MCF 10A (cell line): ENCODE measurements around the gene FAM227B. TPM values are rescaled to one million over a fixed set of nuclear protein-coding genes. Genes with fewer than 3 reads are reported as not detected.
A peak's percentile ranks its signal among the peaks of the same experiment; 100 is the strongest.
"Not testable (repeated sequence)": the region's sequence is repeated elsewhere in the genome, so short reads cannot be mapped to it uniquely, and the experiment has no call there.

Experiments used
- BruUV-seq: library from RNA; stranded (reverse); fragments of 400-500 nt; replicated peaks from 2 replicates; lab custom pipeline; 2021; lab: Mats Ljungman, UMichigan
- CTCF ChIA-PET: fragments of 300-600 bp; sonication (Branson Sonifier 250); formaldehyde crosslinking; extraction: SDS; loops from one replicate; lab custom pipeline; 2021; ENCODE audit warnings: antibody characterized with exemption, inconsistent platforms; lab: Yijun Ruan, JAX
- POLR2A ChIA-PET: fragments of 300-600, 350-650 bp; sonication (Branson Sonifier 250); formaldehyde crosslinking; extraction: SDS; loops from one replicate; lab custom pipeline; 2020; ENCODE audit warnings: antibody characterized with exemption, inconsistent platforms; lab: Yijun Ruan, JAX
- DNase-seq: peaks from one replicate; pipeline ENCODE4 v3.0.0-alpha.2; 2018; ENCODE audit not compliant: unreplicated experiment
- H3K27ac Mint-ChIP-seq: one replicate; pipeline ENCODE4 v1.8.0; 2022; ENCODE audit warnings: mild to moderate bottlenecking, low read depth, mixed read lengths; ENCODE audit not compliant: unreplicated experiment
- H3K27me3 Mint-ChIP-seq: one replicate; pipeline ENCODE4 v1.8.0; 2022; ENCODE audit warnings: mixed read lengths; ENCODE audit not compliant: insufficient read depth, unreplicated experiment
- H3K36me3 Mint-ChIP-seq: one replicate; pipeline ENCODE4 v1.8.0; 2022; ENCODE audit warnings: mild to moderate bottlenecking, moderate library complexity, mixed read lengths; ENCODE audit not compliant: insufficient read depth, unreplicated experiment
- H3K4me1 Mint-ChIP-seq: one replicate; pipeline ENCODE4 v1.8.0; 2022; ENCODE audit warnings: mixed read lengths; ENCODE audit not compliant: insufficient read depth, unreplicated experiment
- H3K4me3 Mint-ChIP-seq: one replicate; pipeline ENCODE4 v1.8.0; 2022; ENCODE audit warnings: mild to moderate bottlenecking, moderate library complexity, mixed read lengths; ENCODE audit not compliant: unreplicated experiment
- H3K9me3 Mint-ChIP-seq: one replicate; pipeline ENCODE4 v1.8.0; 2022; ENCODE audit warnings: mixed read lengths; ENCODE audit not compliant: unreplicated experiment
- intact Hi-C: fragments of 100-400 bp; cut with micrococcal nuclease; formaldehyde crosslinking; loops from 2 replicates; pipeline ENCODE4 v1.14.1; 2022
- total RNA-seq: library from RNA; stranded (reverse); gene quantifications from 2 replicates; pipeline ENCODE4 v1.2.3, GENCODE V29; 2022
- TF ChIP-seq, protein P1 (sequence below): fragments of 200-600 bp; IDR thresholded peaks from one replicate; pipeline ENCODE4 v1.8.0; 2022; ENCODE audit warnings: antibody characterized with exemption, mild to moderate bottlenecking; ENCODE audit not compliant: unreplicated experiment

The FAM227B gene
- total RNA-seq, 1 experiment from 2014 or later, result 5.8 TPM

DNA sequence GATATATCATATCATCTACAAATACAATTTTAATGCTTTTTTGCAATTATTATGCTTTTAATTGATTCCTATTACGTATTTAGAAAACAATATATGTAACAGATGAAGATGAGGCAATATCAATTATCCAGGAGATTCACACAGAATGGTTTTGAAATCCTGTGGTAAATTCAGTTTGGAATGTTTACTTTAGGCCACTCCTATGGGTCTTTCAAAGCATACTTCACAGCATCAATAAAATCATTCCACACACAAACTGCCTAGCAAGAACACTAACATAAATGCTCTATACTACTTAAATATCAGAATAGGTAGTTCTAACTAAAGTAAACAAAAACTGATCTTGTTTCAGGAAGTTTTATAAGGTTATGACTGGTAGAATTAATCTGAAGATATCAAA lies 90.5 kb downstream of the FAM227B start:
- Mint-ChIP-seq H3K4me1 (peaks cover 9% of the 10 kb centered on the region), H3K4me3 (no peak overlapping the region), H3K36me3 (peaks cover 6% of the 10 kb centered on the region), H3K9me3 (peaks cover 32% of the 10 kb centered on the region), H3K27me3 (no peaks in the 10 kb centered on the region), H3K27ac (peak overlapping the region; percentile 57)
- peak; percentile 53 for DNase-seq
- CTCF ChIA-PET, result interaction anchor here (0.8 kb wide), 1 partner anchor 9 kb away, joined by 3 read pairs; no protein-coding TSS in a partner anchor
- intact Hi-C loops, result no loop called here
- no TSS peak for BruUV-seq
- TF ChIP-seq, protein P1, sequence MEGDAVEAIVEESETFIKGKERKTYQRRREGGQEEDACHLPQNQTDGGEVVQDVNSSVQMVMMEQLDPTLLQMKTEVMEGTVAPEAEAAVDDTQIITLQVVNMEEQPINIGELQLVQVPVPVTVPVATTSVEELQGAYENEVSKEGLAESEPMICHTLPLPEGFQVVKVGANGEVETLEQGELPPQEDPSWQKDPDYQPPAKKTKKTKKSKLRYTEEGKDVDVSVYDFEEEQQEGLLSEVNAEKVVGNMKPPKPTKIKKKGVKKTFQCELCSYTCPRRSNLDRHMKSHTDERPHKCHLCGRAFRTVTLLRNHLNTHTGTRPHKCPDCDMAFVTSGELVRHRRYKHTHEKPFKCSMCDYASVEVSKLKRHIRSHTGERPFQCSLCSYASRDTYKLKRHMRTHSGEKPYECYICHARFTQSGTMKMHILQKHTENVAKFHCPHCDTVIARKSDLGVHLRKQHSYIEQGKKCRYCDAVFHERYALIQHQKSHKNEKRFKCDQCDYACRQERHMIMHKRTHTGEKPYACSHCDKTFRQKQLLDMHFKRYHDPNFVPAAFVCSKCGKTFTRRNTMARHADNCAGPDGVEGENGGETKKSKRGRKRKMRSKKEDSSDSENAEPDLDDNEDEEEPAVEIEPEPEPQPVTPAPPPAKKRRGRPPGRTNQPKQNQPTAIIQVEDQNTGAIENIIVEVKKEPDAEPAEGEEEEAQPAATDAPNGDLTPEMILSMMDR, result no peak
- POLR2A ChIA-PET, result no interaction called here

DNA sequence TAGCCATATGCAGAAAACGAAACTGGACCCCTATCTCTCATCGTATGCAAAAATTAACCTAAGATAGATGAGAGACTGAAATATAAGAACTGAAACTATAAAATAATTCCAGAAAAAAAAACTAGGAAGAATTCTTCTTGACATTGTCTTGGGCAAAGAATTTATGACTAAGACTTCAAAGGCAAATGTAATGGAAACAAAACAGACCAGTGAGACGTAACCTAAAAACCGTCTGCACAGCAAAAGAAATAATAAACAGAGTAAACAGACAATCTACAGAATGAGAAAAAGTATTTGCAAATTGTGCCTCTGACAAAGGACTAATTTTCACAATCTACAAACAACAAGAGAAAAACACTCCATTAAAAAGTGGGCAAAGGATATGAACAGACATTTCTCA lies 92.3 kb downstream of the FAM227B start:
- no TSS peak for BruUV-seq
- peaks cover 28% of the 10 kb centered on the region for H3K9me3 Mint-ChIP-seq
- no peak for DNase-seq
- intact Hi-C loops, result no loop called here
- H3K36me3 Mint-ChIP-seq, result peaks cover 6% of the 10 kb centered on the region
- H3K4me3 Mint-ChIP-seq, result no peak overlapping the region
- no peaks in the 10 kb centered on the region for H3K27me3 Mint-ChIP-seq
- TF ChIP-seq, protein P1, result no peak
- ChIA-PET CTCF (no interaction called here), POLR2A (interaction anchor here (0.7 kb wide), 2 partner anchors 11 to 491 kb away, joined by 4 to 5 read pairs; no protein-coding TSS in a partner anchor)
- H3K4me1 Mint-ChIP-seq, result peaks cover 9% of the 10 kb centered on the region
- H3K27ac Mint-ChIP-seq, result peak overlapping the region; percentile 57

DNA sequence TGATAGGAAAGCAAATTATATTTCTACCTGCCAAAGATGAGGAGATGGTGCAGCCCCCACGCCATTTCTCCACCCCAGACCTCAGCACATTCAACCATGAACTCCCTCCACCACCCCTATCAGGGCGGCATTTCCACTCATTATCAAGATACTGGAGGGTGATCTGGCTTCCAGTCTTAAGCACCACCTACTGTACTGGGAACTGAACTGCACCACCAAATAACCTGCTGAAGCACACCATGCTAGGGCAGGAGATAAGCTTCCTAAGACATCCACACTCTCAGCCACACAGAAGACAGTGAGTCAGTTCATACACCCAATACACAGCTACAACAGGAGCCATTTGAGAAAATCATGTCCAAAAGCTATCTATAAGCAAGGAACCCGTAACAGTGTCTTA lies 98.8 kb downstream of the FAM227B start:
- DNase-seq, result peak; percentile 5
- BruUV-seq, result no TSS peak

DNA sequence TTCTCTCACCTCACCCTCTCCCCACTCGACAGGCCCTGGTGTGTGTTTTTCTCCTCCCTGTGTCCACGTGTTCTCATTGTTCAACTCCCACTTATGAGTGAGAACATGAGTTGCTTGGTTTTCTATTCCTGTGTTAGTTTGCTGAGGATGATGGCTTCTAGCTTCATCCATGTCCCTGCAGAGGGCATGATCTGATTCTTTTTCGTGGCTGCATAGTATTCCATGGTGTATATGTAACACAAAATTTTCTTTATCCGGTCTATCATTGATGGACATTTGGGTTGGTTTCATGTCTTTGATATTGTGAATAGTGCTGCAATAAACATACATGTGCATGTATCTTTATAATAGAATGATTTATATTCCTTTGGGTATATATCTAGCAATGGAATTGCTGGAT lies 107.9 kb downstream of the FAM227B start:
- intact Hi-C loops, H3K27me3 Mint-ChIP-seq, H3K9me3 Mint-ChIP-seq, POLR2A ChIA-PET, CTCF ChIA-PET, H3K27ac Mint-ChIP-seq, BruUV-seq, H3K4me1 Mint-ChIP-seq, H3K36me3 Mint-ChIP-seq, DNase-seq, H3K4me3 Mint-ChIP-seq: not testable (repeated sequence)

More for the DNA sequence above, 98.8 kb downstream of the FAM227B start:
- Mint-ChIP-seq H3K27me3 (no peaks in the 10 kb centered on the region), H3K4me1 (no peaks in the 10 kb centered on the region), H3K9me3 (peaks cover 29% of the 10 kb centered on the region), H3K27ac (no peak overlapping the region), H3K36me3 (peaks cover 6% of the 10 kb centered on the region), H3K4me3 (no peak overlapping the region)
- TF ChIP-seq, protein P1, result no peak
- ChIA-PET POLR2A (interaction anchor here (0.6 to 1.3 kb wide), 2 partner anchors 61 to 98 kb away, joined by 3 read pairs; no protein-coding TSS in a partner anchor), CTCF (interaction anchor here (0.6 to 1.0 kb wide), 4 partner anchors 9 to 577 kb away, joined by 3 to 5 read pairs (median 4); no protein-coding TSS in a partner anchor)
- intact Hi-C loops, result no loop called here
